ENCODE results near the gene PIGO. TPM values are rescaled to one million over a fixed set of nuclear protein-coding genes. Genes with fewer than 3 reads are reported as not detected.

The PIGO gene
- total RNA-seq: 11.8 and 12.2 TPM in 2 replicates

GRCh38 chr9:35096035-35096849, at the start of gene PIGO:
TSS of gene PIGO (minus strand) at chr9:35096591. CDS start at chr9:35095565, 1,026 bp downstream.

GRCh38 chr9:35115680-35116538, 19.5 kb upstream of the PIGO start, which contains the start of gene ATOSB:
TSS of gene ATOSB (minus strand) at chr9:35115862. CDS start at chr9:35108274, 7,588 bp downstream.

GRCh38 chr9:35102769-35103659, 6.6 kb upstream of the PIGO start, which contains the start of gene STOML2:
TSS of gene STOML2 (minus strand) at chr9:35103131. CDS start at chr9:35103094, 37 bp downstream.

GRCh38 chr9:35079426-35080341, 16.7 kb downstream of the PIGO start, which contains the start of gene FANCG:
TSS of gene FANCG (minus strand) at chr9:35079942. CDS start at chr9:35079524, 418 bp downstream.

GRCh38 chr9:35072461-35073278, 23.7 kb downstream of the PIGO start, which contains the start of gene VCP:
TSS of gene VCP (minus strand) at chr9:35072625. CDS start at chr9:35072353, 272 bp downstream.

Other genes starting within 250 kb of the PIGO start
- 0.06 and 0.13 TPM in 2 replicates for gene PHF24, start 138.3 kb downstream of the PIGO start, total RNA-seq
- 11.2 and 11.6 TPM in 2 replicates for gene DNAJB5, start 106.8 kb downstream of the PIGO start, total RNA-seq
- gene VCP, start 24.0 kb downstream of the PIGO start, total RNA-seq: 411 and 466 TPM in 2 replicates
- 14.1 and 19.2 TPM in 2 replicates for gene FANCG, start 16.6 kb downstream of the PIGO start, total RNA-seq
- gene STOML2, start 6.5 kb upstream of the PIGO start, total RNA-seq: 102 and 127 TPM in 2 replicates
- 28.6 and 34.7 TPM in 2 replicates for gene ATOSB, start 19.3 kb upstream of the PIGO start, total RNA-seq
- gene UNC13B, start 65.4 kb upstream of the PIGO start, total RNA-seq: 34.3 and 35.1 TPM in 2 replicates